SH-SY5Y (cell line): ENCODE data around the gene NDUFA8.

Experiments used
- GATA2 ChIP-seq: IDR thresholded peaks from 2 replicates; pipeline ENCODE4 v1.6.1; 2011; ENCODE audit warnings: mild to moderate bottlenecking, low read depth, low read length
- GATA3 ChIP-seq: IDR thresholded peaks from 2 replicates; pipeline ENCODE4 v1.6.1; 2011; ENCODE audit warnings: low read depth, mild to moderate bottlenecking, low read length, moderate library complexity

- TF ChIP-seq GATA2 (no peak), GATA3 (no peak)
These were observed 8.8 kb upstream of the NDUFA8 start for GRCh38 chr9:122168356-122168755.
